BLaER1 treated with 17β-estradiol and CSF1 and Interleukin-3, amounts not matched to agents 10 nM and 100 nM (cell line): ENCODE measurements around the gene UBXN11.
A peak's percentile ranks its signal among the peaks of the same experiment; 100 is the strongest.
"Not testable (repeated sequence)": the region's sequence is repeated elsewhere in the genome, so short reads cannot be mapped to it uniquely, and the experiment has no call there.

Experiments
- H3K27ac ChIP-seq, 11 experiments: shearing (Covaris generic); formaldehyde crosslinking; 2 replicates each; pipeline ENCODE4 v1.8.1; 2022
- H3K27me3 ChIP-seq, 11 experiments: shearing (Covaris generic); formaldehyde crosslinking; 2 replicates each; pipeline ENCODE4 v1.8.1; 2022
- H3K36me3 ChIP-seq, 11 experiments: shearing (Covaris generic); formaldehyde crosslinking; 2 replicates each; pipeline ENCODE4 v1.8.1; 2022
- H3K4me1 ChIP-seq, 10 experiments: shearing (Covaris generic); formaldehyde crosslinking; 2 replicates each; pipeline ENCODE4 v1.8.1; 2022
- H3K4me2 ChIP-seq, 11 experiments: shearing (Covaris generic); formaldehyde crosslinking; 2 replicates each; pipeline ENCODE4 v1.8.1; 2022
- H3K4me3 ChIP-seq, 10 experiments: shearing (Covaris generic); formaldehyde crosslinking; 2 replicates each; pipeline ENCODE4 v1.8.1; 2022
- H3K9ac ChIP-seq, 11 experiments: shearing (Covaris generic); formaldehyde crosslinking; 2 replicates each; pipeline ENCODE4 v1.8.1; 2022
- H3K9me3 ChIP-seq, 11 experiments: shearing (Covaris generic); formaldehyde crosslinking; replicated peaks in 1 of 11; 2 replicates each; pipeline ENCODE4 v1.8.1; 2022
- H4K20me1 ChIP-seq, 11 experiments: shearing (Covaris generic); formaldehyde crosslinking; 2 replicates each; pipeline ENCODE4 v1.8.1; 2022
- Cebpa-rat ChIP-seq, 11 experiments: shearing (Covaris generic); IDR thresholded peaks; 2 replicates each; pipeline ENCODE4 v1.8.1; 2022

The UBXN11 gene

DNA sequence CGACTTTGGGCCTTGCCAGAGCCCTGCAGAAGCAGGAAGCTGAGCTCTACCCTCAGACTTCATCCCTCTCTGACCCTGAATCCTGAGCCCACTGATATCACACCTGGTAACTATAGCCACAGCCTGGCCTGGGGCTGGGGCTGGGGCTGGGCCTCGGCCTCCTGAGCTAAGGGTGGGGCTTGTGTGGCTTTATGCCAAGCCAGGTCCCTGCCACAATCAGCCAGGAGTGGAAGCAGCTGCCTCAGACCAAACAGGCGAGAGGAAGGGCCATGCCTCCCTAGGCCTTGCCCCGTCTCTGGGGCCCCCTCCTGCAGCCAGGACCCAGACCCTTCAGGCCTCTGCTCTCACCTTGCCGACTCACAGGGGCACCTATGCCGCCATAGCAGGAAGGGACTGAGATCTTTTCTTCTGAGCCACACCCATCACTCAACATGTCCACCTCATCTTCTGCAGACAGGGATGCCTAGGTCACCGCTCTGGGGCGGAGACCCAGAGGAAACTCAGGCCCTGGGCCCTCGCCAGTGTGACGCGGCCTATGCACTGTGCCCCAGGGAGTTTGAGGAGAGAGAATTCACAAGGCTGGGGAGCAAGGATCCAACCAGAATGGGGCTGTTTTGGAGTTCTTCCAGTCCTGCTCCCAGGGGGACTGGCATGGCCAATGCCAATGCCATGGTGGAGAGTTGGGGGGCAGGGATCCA lies 5.7 kb downstream of the UBXN11 start:
- Histone ChIP-seq H3K4me1 (peaks cover 44 to 91% (median 77%) of the 10 kb centered on the region in 10 experiments), H3K27ac (peak overlapping the region in 8 of 11 experiments; percentile 27 to 58 (median 43); a peak in 14 of 22 replicates)

DNA sequence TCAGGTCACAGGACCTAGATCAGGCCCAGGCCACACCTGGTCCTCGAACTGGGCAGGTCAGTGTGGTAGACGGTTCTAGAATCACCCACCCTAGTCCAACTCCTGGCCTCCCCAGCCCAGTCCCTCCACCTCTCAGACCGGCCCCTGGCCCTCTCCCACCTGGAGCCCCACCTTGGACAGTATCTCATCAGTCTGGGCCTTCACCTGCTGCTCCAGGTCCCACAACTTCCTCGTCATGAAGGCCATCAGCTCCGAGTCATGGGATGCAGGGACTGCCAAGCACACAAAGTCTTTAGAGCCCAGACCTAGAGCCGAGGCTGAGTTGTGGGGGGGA lies 8.7 kb downstream of the UBXN11 start:
- Histone ChIP-seq H3K4me3 (no peak overlapping the region), H3K36me3 (peaks cover 0 to 60% (median 23%) of the 10 kb centered on the region in 11 experiments; a peak in 13 of 22 replicates), H3K4me2 (peak overlapping the region; percentile 37 to 58 (median 50); a peak in 18 of 22 replicates), H3K27ac (peak overlapping the region in 7 of 11 experiments; percentile 7 to 59 (median 40); a peak in 9 of 22 replicates), H3K9ac (0 out of 22 replicates have a peak overlapping the region, but pooled peaks of 1 of the 11 experiments have one; percentile 14), H3K4me1 (peaks cover 30 to 72% (median 59%) of the 10 kb centered on the region in 10 experiments), H3K27me3 (no peaks in the 10 kb centered on the region), H3K9me3 (no peaks in the 10 kb centered on the region), H4K20me1 (no peaks in the 10 kb centered on the region)
- TF ChIP-seq Cebpa-rat (IDR thresholded peaks at IDR 0.05), result no peak

More for the DNA sequence above, 5.7 kb downstream of the UBXN11 start:
- no peaks in the 10 kb centered on the region for H3K9me3 ChIP-seq
- TF ChIP-seq Cebpa-rat (IDR thresholded peaks at IDR 0.05), result no peak
- H3K9ac ChIP-seq, result peak overlapping the region in 8 of 11 experiments; percentile 7 to 49 (median 34); a peak in 7 of 22 replicates
- peaks cover 0 to 37% (median 12%) of the 10 kb centered on the region in 11 experiments; a peak in 13 of 22 replicates for H3K36me3 ChIP-seq
- no peak overlapping the region for H3K4me3 ChIP-seq
- H4K20me1 ChIP-seq, result no peaks in the 10 kb centered on the region
- H3K4me2 ChIP-seq, result peak overlapping the region in 9 of 11 experiments; percentile 14 to 58 (median 37); a peak in 16 of 22 replicates
- H3K27me3 ChIP-seq, result no peaks in the 10 kb centered on the region

- Histone ChIP-seq H3K4me1 (peaks cover 30 to 72% (median 59%) of the 10 kb centered on the region in 10 experiments), H3K9ac (peak overlapping the region in 3 of 11 experiments; percentile 13 to 30 (median 14); a peak in 3 of 22 replicates), H4K20me1 (no peaks in the 10 kb centered on the region), H3K4me2 (peak overlapping the region in 4 of 11 experiments; percentile 37 to 49 (median 40); a peak in 5 of 22 replicates), H3K9me3 (no peaks in the 10 kb centered on the region), H3K36me3 (peaks cover 0 to 60% (median 23%) of the 10 kb centered on the region in 11 experiments; a peak in 13 of 22 replicates), H3K27ac (peak overlapping the region in 7 of 11 experiments; percentile 7 to 59 (median 40); a peak in 10 of 22 replicates), H3K27me3 (no peaks in the 10 kb centered on the region), H3K4me3 (no peak overlapping the region)
- no peak for TF ChIP-seq Cebpa-rat (IDR thresholded peaks at IDR 0.05)
Observed at GRCh38 chr1:26297057-26297790, 9.2 kb downstream of the UBXN11 start.

DNA sequence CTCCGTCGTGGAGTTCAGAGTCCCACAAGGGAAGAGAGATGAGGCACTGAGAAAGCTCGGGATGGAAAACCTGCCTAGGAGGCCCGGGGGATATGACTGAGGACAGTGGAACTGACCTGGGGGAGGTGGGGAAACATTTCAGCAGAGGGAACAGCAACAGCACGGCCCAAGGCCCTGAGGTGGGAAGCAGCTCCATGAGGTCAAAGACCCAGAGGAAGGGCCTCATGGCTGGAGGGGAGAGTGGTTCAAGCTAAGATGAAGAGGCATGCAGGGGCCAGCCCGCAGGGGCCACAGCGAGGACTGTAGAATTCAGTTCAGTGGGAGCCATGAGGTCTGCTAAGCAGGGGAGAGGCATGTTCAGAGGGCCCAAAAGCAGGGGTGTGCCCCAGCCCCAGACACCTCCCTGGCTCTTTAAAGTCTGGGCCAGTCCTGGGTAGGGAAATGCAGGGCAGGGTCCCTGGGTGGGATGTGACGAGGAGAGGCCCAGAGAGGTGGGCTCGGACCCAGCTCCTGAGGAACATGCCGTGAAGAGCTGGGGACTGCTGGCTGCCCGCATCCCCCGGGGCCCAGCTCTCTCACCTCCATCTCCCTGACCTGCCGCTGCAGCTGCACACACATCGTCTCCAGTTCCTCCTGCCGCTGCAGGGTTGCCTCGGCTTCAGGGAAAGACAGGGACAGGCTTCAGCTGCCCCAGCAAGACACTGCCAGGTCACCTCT lies 9.9 kb downstream of the UBXN11 start:
- no peak for TF ChIP-seq Cebpa-rat (IDR thresholded peaks at IDR 0.05)
- Histone ChIP-seq H3K36me3 (peaks cover 0 to 55% (median 23%) of the 10 kb centered on the region in 11 experiments; a peak in 13 of 22 replicates), H4K20me1 (no peaks in the 10 kb centered on the region), H3K4me1 (peaks cover 37 to 72% (median 62%) of the 10 kb centered on the region in 10 experiments), H3K9me3 (no peaks in the 10 kb centered on the region), H3K27me3 (no peaks in the 10 kb centered on the region), H3K4me3 (no peak overlapping the region), H3K27ac (peak overlapping the region in 8 of 11 experiments; percentile 3 to 59 (median 22); a peak in 9 of 22 replicates), H3K4me2 (no peak overlapping the region), H3K9ac (peak overlapping the region in 3 of 11 experiments; percentile 13 to 33 (median 30); a peak in 3 of 22 replicates)

- no peak overlapping the region for H3K4me2 ChIP-seq
- no peak for TF ChIP-seq Cebpa-rat (IDR thresholded peaks at IDR 0.05)
- peaks cover 0 to 45% (median 23%) of the 10 kb centered on the region in 11 experiments; a peak in 13 of 22 replicates for H3K36me3 ChIP-seq
- no peaks in the 10 kb centered on the region for H3K27me3 ChIP-seq
- peaks cover 48 to 76% (median 64%) of the 10 kb centered on the region in 10 experiments for H3K4me1 ChIP-seq
- H3K4me3 ChIP-seq, result no peak overlapping the region
- peak overlapping the region in 6 of 11 experiments; percentile 3 to 59 (median 36); a peak in 7 of 22 replicates for H3K27ac ChIP-seq
- H3K9ac ChIP-seq, result peak overlapping the region in 1 of 11 experiments; percentile 33; a peak in 1 of 22 replicates
- no peaks in the 10 kb centered on the region for H3K9me3 ChIP-seq
- H4K20me1 ChIP-seq, result no peaks in the 10 kb centered on the region
Observed at GRCh38 chr1:26295194-26296138, 11.0 kb downstream of the UBXN11 start.

GRCh38 chr1:26293911-26294463 lies 12.4 kb downstream of the UBXN11 start:
- H3K27me3 ChIP-seq, result no peaks in the 10 kb centered on the region
- H3K4me1 ChIP-seq, result peaks cover 54 to 76% (median 64%) of the 10 kb centered on the region in 10 experiments
- no peak for TF ChIP-seq Cebpa-rat (IDR thresholded peaks at IDR 0.05)
- H3K9ac ChIP-seq, result no peak overlapping the region
- H4K20me1 ChIP-seq, result no peaks in the 10 kb centered on the region
- no peaks in the 10 kb centered on the region for H3K9me3 ChIP-seq
- peaks cover 0 to 44% (median 23%) of the 10 kb centered on the region in 11 experiments; a peak in 13 of 22 replicates for H3K36me3 ChIP-seq
- H3K4me2 ChIP-seq, result no peak overlapping the region
- H3K4me3 ChIP-seq, result no peak overlapping the region
- peak overlapping the region in 5 of 11 experiments; percentile 8 to 59 (median 33); a peak in 6 of 22 replicates for H3K27ac ChIP-seq

- H3K4me3 ChIP-seq, H4K20me1 ChIP-seq, H3K9me3 ChIP-seq, H3K27me3 ChIP-seq: not testable (repeated sequence)
- Histone ChIP-seq H3K36me3 (peaks cover 0 to 43% (median 22%) of the 10 kb centered on the region in 11 experiments; a peak in 13 of 22 replicates), H3K9ac (peak overlapping the region in 3 of 11 experiments; percentile 14 to 28 (median 24); a peak in 1 of 22 replicates), H3K4me1 (peaks cover 54 to 76% (median 64%) of the 10 kb centered on the region in 10 experiments), H3K27ac (peak overlapping the region in 9 of 11 experiments; percentile 7 to 98 (median 95); a peak in 15 of 22 replicates), H3K4me2 (peak overlapping the region; percentile 94 to 100 (median 98))
Observed at GRCh38 chr1:26292735-26293134, 13.7 kb downstream of the UBXN11 start.
